ENCODE measurements around the gene FFAR2. TPM values are rescaled to one million over a fixed set of nuclear protein-coding genes. Genes with fewer than 3 reads are reported as not detected.

FFAR2 gene
- total and polyA plus RNA-seq, 2 donors (not counting 3 experiments of a cell fraction or from before 2014, with no cell fraction given) = not detected

DNA sequence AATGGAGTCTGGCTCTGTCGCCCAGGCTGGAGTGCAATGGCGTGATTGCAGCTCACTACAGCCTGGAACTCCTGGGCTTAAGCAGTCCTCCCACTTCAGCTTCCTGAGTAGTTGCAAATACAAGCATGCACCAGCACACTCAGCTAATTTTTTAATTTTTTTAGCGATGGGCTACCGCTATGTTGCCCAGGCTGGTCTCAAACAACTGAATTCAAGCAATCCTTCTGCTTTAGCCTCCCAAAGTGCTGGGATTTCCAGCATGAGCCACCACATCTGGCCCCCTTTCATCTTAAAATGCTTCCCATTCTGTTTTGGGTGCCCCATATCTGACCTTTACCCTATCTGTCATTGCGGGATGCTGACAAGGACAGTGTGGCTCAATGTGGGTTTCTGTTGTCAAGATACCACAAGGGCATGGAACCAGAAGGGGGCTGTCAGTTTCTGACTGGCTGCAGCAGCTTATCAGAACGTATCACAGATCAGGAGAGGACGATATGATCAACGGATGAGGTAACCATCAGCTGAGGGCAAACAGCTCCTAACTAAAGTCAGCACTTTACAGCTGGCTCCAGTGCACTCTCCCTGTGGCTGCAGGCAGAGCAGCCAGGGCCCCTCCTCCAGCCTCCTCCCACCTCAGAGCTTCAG is 44.8 kb upstream of the FFAR2 start:
- Histone ChIP-seq H3K27ac (ENCODE audit: insufficient read depth, low read depth, low read length) (no peak overlapping the region), H3K9ac (replicated peaks; ENCODE audit: extremely low read depth, insufficient read depth, low read length) (no peak overlapping the region), H3K27me3 (ENCODE audit: control insufficient read depth in 2 of 2, insufficient read depth in 2 of 2, low read length in 2 of 2) (no peaks in the 10 kb centered on the region), H3K36me3 (ENCODE audit: control insufficient read depth in 2 of 2, extremely low read depth in 1 of 2, insufficient read depth in 2 of 2, low read length in 2 of 2) (no peaks in the 10 kb centered on the region), H2AFZ (ENCODE audit: low read depth, low read length) (no peak overlapping the region), H3K79me2 (ENCODE audit: control insufficient read depth, insufficient read depth, low read length) (no peaks in the 10 kb centered on the region), H3K4me3 (replicated peaks in 1 of 3; ENCODE audit: insufficient read depth in 1 of 3, low read depth in 1 of 3, low read length in 3 of 3) (no peak overlapping the region), H3K4me2 (ENCODE audit: insufficient read depth, low read length) (no peak overlapping the region), H4K20me1 (replicated peaks; ENCODE audit: control insufficient read depth, extremely low read depth, insufficient read depth, low read length) (no peaks in the 10 kb centered on the region), H3K9me1 (replicated peaks; ENCODE audit: control insufficient read depth, extremely low read depth, insufficient read depth, low read length) (no peaks in the 10 kb centered on the region), H3K9me3 (replicated peaks; ENCODE audit: control insufficient read depth, insufficient read depth, low read length) (no peaks in the 10 kb centered on the region), H3K4me1 (ENCODE audit: control insufficient read depth, extremely low read depth, insufficient read depth, low read length) (no peaks in the 10 kb centered on the region)
- DNase-seq (ENCODE audit: low read depth, low spot score) (no peak), FAIRE-seq (no peak)
- CTCF ChIA-PET = no interaction called here
- POLR2A ChIA-PET = no interaction called here
- intact Hi-C loops (cut with micrococcal nuclease) = no loop called here
- dilution Hi-C loops (cut with MboI; ENCODE audit: extremely low pct_ligation_motif_present, low sequenced_read_pairs) = no loop called here
- BruUV-seq (replicated peaks) = no TSS peak
- TF ChIP-seq, protein P1, sequence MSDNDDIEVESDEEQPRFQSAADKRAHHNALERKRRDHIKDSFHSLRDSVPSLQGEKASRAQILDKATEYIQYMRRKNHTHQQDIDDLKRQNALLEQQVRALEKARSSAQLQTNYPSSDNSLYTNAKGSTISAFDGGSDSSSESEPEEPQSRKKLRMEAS (IDR thresholded peaks at IDR 0.05; ENCODE audit: insufficient read depth, insufficient read length) = no peak
- TF ChIP-seq GATA2 (IDR thresholded peaks at IDR 0.05; ENCODE audit: insufficient read depth, insufficient read length, low read depth, low read length) = no peak
- TF ChIP-seq MYC (IDR thresholded peaks at IDR 0.05; ENCODE audit: low read depth, low read length) = no peak
- no peak for TF ChIP-seq JUN (IDR thresholded peaks at IDR 0.05; ENCODE audit: borderline replicate concordance, insufficient read depth, insufficient read length, low read depth)
- no peak for TF ChIP-seq CTCF (IDR thresholded peaks at IDR 0.05; ENCODE audit: extremely low read depth in 1 of 2, insufficient read depth in 1 of 2, low read depth in 1 of 2, low read length in 2 of 2)
- no peak for TF ChIP-seq POLR2A (IDR thresholded peaks at IDR 0.05; ENCODE audit: low read depth, low read length)
- no peak for TF ChIP-seq FOS (IDR thresholded peaks at IDR 0.05; ENCODE audit: borderline replicate concordance, insufficient read depth, low read length)
- no peak for TF ChIP-seq POLR2AphosphoS5 (IDR thresholded peaks at IDR 0.05; ENCODE audit: insufficient read depth, low read depth, low read length)
- TF ChIP-seq EZH2 (IDR thresholded peaks at IDR 0.05; ENCODE audit: borderline replicate concordance, low read depth, low read length, severe bottlenecking) = no peak
